Peyer's patch (tissue), 4 donors: ENCODE measurements around the gene CETP. TPM values are rescaled to one million over a fixed set of nuclear protein-coding genes. Genes with fewer than 3 reads are reported as not detected.

Experiments
- DNase-seq, 3 donors: peaks; one replicate each; pipeline ENCODE4 v3.0.0-alpha.2; 2017 to 2019
- H3K27ac ChIP-seq, 4 donors: fragments of 200-600 bp; sonication (generic); one replicate each; pipeline ENCODE4 v1.5.1; 2016 to 2019
- H3K27me3 ChIP-seq, 2 donors: fragments of 200-600 bp; sonication (generic); one replicate each; pipeline ENCODE4 v1.5.1; 2019
- H3K36me3 ChIP-seq, 3 donors: fragments of 200-600 bp; sonication (generic); one replicate each; pipeline ENCODE4 v1.5.1; 2016 to 2019
- H3K4me1 ChIP-seq, 4 donors: fragments of 200-600 bp; sonication (generic); one replicate each; pipeline ENCODE4 v1.5.1; 2016 to 2019
- H3K4me3 ChIP-seq, 4 donors: fragments of 200-600 bp; sonication (generic); 1 replicate in 3 of 4; 2 replicates in 1 of 4; pipeline ENCODE4 v1.5.1; 2016 to 2019; ENCODE audit warnings: mild to moderate bottlenecking in 1 of 4
- H3K9me3 ChIP-seq, 4 donors: fragments of 200-600 bp; sonication (generic); one replicate each; pipeline ENCODE4 v1.5.1; 2016 to 2019; ENCODE audit warnings: mild to moderate bottlenecking in 1 of 4
- POLR2A ChIP-seq, 2 donors: fragments of 450-650 bp; IDR thresholded peaks; one replicate each; pipeline ENCODE4 v1.5.1; 2017; ENCODE audit warnings: antibody characterized with exemption in 2 of 2, mild to moderate bottlenecking in 2 of 2, moderate library complexity in 2 of 2
- total RNA-seq, 4 donors: library from RNA; depleted of rRNA; stranded (reverse); fragments of >200 nt; gene quantifications; one replicate each; pipeline ENCODE4 v1.1.0, GENCODE V29; 2016
- TF ChIP-seq, protein P1 (sequence below), 6 experiments: fragments of 450-650 bp in 4 of 6; fragments of 200-600 bp in 2 of 6; sonication (generic) in 1 of 6; IDR thresholded peaks; one replicate each; pipeline ENCODE4 v1.5.1; 2017 to 2019; ENCODE audit warnings: antibody characterized with exemption in 6 of 6, mild to moderate bottlenecking in 3 of 6, moderate library complexity in 1 of 6

CETP gene
- total RNA-seq, 4 donors from 2014 or later, result 2.5 TPM; not detected in 3

DNA sequence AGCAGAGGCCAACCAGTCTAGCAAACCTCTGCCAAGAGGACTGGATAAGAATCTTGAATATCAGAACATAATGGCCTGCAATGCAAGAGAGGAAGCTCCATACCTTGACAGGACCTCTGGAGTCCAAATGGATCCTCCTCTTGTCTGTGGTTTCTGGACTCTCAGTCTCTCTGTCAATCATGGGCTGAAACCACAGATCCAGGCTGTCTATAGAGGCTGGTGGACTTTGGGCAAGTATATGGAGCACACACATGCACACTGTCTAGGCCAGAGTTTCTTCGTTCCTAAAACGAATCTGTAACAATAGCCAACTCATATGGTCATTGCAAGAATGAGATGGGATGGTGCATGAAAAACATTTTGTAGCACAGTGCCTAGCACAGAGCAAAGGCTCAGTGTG, 65.3 kb downstream of the CETP start:
- Histone ChIP-seq H3K36me3 (peaks cover 0 to 30% (median 0%) of the 10 kb centered on the region in 3 donors), H3K4me3 (no peak overlapping the region)
- TF ChIP-seq, protein P1, sequence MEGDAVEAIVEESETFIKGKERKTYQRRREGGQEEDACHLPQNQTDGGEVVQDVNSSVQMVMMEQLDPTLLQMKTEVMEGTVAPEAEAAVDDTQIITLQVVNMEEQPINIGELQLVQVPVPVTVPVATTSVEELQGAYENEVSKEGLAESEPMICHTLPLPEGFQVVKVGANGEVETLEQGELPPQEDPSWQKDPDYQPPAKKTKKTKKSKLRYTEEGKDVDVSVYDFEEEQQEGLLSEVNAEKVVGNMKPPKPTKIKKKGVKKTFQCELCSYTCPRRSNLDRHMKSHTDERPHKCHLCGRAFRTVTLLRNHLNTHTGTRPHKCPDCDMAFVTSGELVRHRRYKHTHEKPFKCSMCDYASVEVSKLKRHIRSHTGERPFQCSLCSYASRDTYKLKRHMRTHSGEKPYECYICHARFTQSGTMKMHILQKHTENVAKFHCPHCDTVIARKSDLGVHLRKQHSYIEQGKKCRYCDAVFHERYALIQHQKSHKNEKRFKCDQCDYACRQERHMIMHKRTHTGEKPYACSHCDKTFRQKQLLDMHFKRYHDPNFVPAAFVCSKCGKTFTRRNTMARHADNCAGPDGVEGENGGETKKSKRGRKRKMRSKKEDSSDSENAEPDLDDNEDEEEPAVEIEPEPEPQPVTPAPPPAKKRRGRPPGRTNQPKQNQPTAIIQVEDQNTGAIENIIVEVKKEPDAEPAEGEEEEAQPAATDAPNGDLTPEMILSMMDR (IDR thresholded peaks at IDR 0.05), result no peak
- no peak for TF ChIP-seq POLR2A (IDR thresholded peaks at IDR 0.05)

DNA sequence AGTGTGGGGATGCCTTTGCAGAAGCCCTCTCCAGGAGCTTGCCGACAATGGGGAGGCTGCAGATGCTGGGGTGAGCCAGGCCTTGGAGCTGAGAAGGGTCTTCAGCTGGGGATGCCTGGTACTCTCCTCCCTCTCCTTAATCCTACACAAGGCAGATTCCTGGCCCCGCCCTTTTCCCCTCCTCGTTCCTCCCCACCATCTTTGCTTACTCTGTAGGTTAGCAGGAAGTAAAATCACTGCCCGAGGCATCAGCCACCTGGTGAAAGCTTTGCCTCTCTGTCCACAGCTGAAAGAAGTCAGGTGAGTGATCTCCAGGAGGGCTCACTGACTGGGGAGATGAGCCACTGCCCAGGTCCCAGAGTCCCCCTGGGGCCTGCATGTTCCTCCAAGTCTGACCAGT, 66.3 kb downstream of the CETP start:
- DNase-seq, result no peak

More for the DNA sequence above, 65.3 kb downstream of the CETP start:
- Histone ChIP-seq H3K9me3 (no peaks in the 10 kb centered on the region), H3K27ac (no peak overlapping the region), H3K4me1 (no peaks in the 10 kb centered on the region), H3K27me3 (no peaks in the 10 kb centered on the region)
- DNase-seq, result no peak

DNA sequence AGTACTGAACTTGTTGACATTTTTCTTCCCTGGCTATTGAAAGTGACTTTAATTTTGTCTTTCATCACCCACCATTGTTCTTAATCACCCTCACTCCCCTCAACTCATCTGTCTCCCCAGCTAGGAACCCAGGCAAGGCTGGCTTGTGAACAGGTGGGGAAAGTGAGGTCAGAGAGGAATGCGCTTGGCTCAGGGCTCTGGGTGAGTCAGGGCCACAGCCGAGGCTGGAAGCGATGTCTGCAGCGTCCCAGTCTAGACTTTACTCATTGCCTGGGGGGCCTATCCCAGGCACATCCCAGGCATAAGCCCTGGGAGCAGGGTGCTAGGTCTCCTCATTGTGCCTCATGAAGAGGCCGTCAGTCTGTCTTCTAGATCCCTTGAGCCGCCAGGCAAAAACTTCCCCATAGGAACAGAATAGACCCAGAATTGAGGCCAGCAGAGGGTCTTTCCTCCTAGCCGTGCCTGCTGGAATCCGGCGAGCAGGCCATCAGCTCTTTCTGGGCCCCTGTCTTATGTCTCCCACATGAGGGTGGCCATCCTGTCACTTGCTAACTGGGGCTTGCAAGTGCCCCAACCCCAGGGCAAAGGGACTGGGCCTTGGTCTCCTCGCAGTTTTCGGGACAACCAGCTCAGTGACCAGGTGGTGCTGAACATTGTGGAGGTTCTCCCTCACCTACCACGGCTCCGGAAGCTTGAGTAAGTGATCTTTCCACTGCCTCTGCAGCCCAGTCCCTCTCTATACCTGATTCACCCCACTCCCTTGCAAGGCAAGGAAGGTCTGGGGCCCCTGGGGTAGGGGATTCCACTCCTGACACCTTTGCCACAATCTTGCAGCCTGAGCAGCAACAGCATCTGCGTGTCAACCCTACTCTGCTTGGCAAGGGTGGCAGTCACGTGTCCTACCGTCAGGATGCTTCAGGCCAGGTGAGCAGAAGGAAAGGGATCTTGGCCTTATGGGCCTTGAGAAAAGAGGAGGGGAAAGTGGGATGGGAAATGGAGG, 67.7 kb downstream of the CETP start:
- DNase-seq, result no peak
- Histone ChIP-seq H3K4me1 (no peaks in the 10 kb centered on the region), H3K27ac (no peak overlapping the region)

More for the DNA sequence above, 66.3 kb downstream of the CETP start:
- no peak overlapping the region for H3K4me3 ChIP-seq
- no peaks in the 10 kb centered on the region for H3K27me3 ChIP-seq
- TF ChIP-seq POLR2A (IDR thresholded peaks at IDR 0.05), result no peak
- TF ChIP-seq, protein P1 (IDR thresholded peaks at IDR 0.05), result no peak
- H3K27ac ChIP-seq, result peak overlapping the region in 1 of 4 donors; percentile 38
- peaks cover 0 to 26% (median 0%) of the 10 kb centered on the region in 3 donors for H3K36me3 ChIP-seq
- no peaks in the 10 kb centered on the region for H3K4me1 ChIP-seq
- no peaks in the 10 kb centered on the region for H3K9me3 ChIP-seq

DNA sequence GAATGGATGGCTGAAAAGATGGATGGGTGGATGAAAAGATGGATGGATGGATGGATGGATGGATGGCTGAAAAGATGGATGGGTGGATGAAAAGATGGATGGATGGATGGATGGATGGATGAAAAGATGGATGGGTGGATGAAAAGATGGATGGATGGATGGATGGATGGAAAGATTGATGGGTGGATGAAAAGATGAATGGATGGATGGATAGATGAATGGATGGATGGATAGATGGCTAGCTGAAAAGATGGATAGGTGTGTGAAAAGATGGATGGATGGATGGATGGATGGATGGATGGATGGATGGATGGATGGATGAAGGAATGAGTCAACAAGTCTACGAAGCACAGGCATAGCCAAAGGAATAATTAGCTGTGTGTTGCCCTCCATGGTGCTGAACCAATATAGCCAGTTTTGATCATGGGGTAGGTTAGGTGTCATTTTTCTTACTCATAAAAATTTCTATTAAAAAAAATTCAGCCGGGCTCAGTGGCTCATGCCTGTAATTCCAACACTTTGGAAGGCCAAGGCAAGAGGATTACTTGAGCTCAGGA, 68.7 kb downstream of the CETP start:
- no peaks in the 10 kb centered on the region for H3K4me1 ChIP-seq
- TF ChIP-seq POLR2A (IDR thresholded peaks at IDR 0.05), result no peak
- TF ChIP-seq, protein P1 (IDR thresholded peaks at IDR 0.05), result no peak
- peaks cover 0 to 39% (median 0%) of the 10 kb centered on the region in 3 donors for H3K36me3 ChIP-seq

More for the DNA sequence above, 67.7 kb downstream of the CETP start:
- no peak for TF ChIP-seq POLR2A (IDR thresholded peaks at IDR 0.05)
- TF ChIP-seq, protein P1 (IDR thresholded peaks at IDR 0.05), result no peak
- H3K27me3 ChIP-seq, result no peaks in the 10 kb centered on the region
- H3K36me3 ChIP-seq, result peaks cover 0 to 30% (median 0%) of the 10 kb centered on the region in 3 donors
- no peak overlapping the region for H3K4me3 ChIP-seq
- no peaks in the 10 kb centered on the region for H3K9me3 ChIP-seq

DNA sequence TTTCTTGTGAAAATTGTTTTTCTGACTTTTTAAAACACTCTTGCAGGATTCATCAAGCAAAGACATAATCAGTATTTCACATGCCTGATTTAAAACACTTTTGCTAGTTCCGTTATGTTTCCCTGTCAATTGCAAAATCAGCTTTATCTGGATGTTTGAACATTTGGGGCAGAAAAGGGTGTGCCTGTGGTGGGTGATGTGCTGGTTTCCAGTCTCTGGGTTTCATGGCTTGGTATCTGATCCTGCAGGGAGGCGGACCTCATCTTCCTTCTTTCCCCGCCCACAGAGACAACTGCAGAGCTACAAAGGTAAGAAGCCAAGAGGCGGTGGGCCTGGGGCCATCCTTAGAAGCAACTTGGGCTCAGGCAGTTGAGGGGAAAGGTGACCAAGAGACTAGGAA, 69.4 kb downstream of the CETP start:
- TF ChIP-seq POLR2A (IDR thresholded peaks at IDR 0.05), result no peak
- TF ChIP-seq, protein P1 (IDR thresholded peaks at IDR 0.05), result no peak
- Histone ChIP-seq H3K9me3 (no peaks in the 10 kb centered on the region), H3K27ac (no peak overlapping the region)

More for the DNA sequence above, 68.7 kb downstream of the CETP start:
- Histone ChIP-seq H3K27ac (no peak overlapping the region), H3K9me3 (no peaks in the 10 kb centered on the region), H3K4me3 (no peak overlapping the region), H3K27me3 (no peaks in the 10 kb centered on the region)
- no peak for DNase-seq

More for the DNA sequence above, 69.4 kb downstream of the CETP start:
- no peak for DNase-seq
- Histone ChIP-seq H3K4me3 (no peak overlapping the region), H3K4me1 (no peaks in the 10 kb centered on the region), H3K36me3 (peaks cover 0 to 44% (median 0%) of the 10 kb centered on the region in 3 donors), H3K27me3 (no peaks in the 10 kb centered on the region)
